ENCODE results near the gene TBPL1.

TBPL1 gene

DNA sequence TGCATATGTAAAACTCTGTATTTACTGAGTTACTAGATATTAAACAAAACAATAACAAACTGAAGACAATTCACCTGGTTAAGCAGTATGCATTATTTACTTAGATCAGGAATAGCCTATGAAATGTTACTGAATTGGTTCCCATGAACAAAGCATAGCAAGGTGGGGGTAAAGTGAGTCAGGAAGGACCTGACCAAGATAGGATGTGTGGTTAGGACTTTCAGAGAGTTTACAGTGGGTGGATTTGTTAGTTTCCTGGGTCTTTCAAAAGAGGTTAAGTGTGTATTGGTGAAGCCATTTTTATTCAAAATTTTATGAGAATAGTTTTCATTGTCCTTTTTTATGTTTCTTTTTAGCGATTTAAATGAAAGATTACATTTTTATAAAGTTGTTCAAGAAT is 32.9 kb downstream of the TBPL1 start:
- H3K4me3 ChIP-seq (ENCODE audit: low read length): no peak overlapping the region
- DNase-seq (ENCODE audit: low read depth): no peak
- TF ChIP-seq, protein P1, sequence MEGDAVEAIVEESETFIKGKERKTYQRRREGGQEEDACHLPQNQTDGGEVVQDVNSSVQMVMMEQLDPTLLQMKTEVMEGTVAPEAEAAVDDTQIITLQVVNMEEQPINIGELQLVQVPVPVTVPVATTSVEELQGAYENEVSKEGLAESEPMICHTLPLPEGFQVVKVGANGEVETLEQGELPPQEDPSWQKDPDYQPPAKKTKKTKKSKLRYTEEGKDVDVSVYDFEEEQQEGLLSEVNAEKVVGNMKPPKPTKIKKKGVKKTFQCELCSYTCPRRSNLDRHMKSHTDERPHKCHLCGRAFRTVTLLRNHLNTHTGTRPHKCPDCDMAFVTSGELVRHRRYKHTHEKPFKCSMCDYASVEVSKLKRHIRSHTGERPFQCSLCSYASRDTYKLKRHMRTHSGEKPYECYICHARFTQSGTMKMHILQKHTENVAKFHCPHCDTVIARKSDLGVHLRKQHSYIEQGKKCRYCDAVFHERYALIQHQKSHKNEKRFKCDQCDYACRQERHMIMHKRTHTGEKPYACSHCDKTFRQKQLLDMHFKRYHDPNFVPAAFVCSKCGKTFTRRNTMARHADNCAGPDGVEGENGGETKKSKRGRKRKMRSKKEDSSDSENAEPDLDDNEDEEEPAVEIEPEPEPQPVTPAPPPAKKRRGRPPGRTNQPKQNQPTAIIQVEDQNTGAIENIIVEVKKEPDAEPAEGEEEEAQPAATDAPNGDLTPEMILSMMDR (conservative IDR thresholded peaks at IDR 0.05; ENCODE audit: low read depth, low read length): no peak

- no peak overlapping the region for H3K4me3 ChIP-seq (ENCODE audit: low read length)
- TF ChIP-seq, protein P1 (conservative IDR thresholded peaks at IDR 0.05; ENCODE audit: low read depth, low read length): no peak
- DNase-seq (ENCODE audit: low read depth): no peak
Measured at GRCh38 chr6:133986942-133987341, 33.9 kb downstream of the TBPL1 start.

- DNase-seq (ENCODE audit: low read depth): no peak
- no peak overlapping the region for H3K4me3 ChIP-seq (ENCODE audit: low read length)
- TF ChIP-seq, protein P1 (conservative IDR thresholded peaks at IDR 0.05; ENCODE audit: low read depth, low read length): no peak
Measured at GRCh38 chr6:133989525-133989924, 36.5 kb downstream of the TBPL1 start.

DNA sequence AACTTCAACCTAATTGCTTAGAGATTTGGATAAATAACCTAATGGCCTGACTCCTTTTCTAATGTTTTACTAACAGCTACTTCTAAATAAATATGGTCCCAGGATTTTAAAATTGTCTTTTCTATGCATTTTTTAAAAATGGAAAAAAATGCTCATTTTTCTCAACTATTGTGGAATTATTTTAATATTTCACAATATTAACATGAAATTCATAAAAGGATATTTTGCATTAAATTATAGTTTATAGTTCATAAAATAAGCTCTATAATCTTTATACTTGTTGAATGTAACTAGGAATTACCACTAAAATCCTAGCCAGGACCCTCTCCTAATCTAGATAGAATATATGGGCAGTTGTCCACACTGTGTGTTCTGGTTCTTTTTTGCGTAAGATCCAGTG is 37.3 kb downstream of the TBPL1 start:
- DNase-seq (ENCODE audit: low read depth): no peak
- no peak overlapping the region for H3K4me3 ChIP-seq (ENCODE audit: low read length)
- TF ChIP-seq, protein P1 (conservative IDR thresholded peaks at IDR 0.05; ENCODE audit: low read depth, low read length): no peak

GRCh38 chr6:133991096-133991593 is 38.1 kb downstream of the TBPL1 start:
- no peak overlapping the region for H3K4me3 ChIP-seq (ENCODE audit: low read length)
- TF ChIP-seq, protein P1 (conservative IDR thresholded peaks at IDR 0.05; ENCODE audit: low read depth, low read length): no peak
- DNase-seq (ENCODE audit: low read depth): no peak

GRCh38 chr6:133992992-133993680 is 40.1 kb downstream of the TBPL1 start:
- DNase-seq (ENCODE audit: low read depth): no peak
- TF ChIP-seq, protein P1 (conservative IDR thresholded peaks at IDR 0.05; ENCODE audit: low read depth, low read length): no peak
- H3K4me3 ChIP-seq (ENCODE audit: low read length): no peak overlapping the region

GRCh38 chr6:133995296-133995695 is 42.3 kb downstream of the TBPL1 start:
- TF ChIP-seq, protein P1 (conservative IDR thresholded peaks at IDR 0.05; ENCODE audit: low read depth, low read length): no peak
- no peak for DNase-seq (ENCODE audit: low read depth)

More at GRCh38 chr6:133995296-133995695, 42.3 kb downstream of the TBPL1 start:
- no peak overlapping the region for H3K4me3 ChIP-seq (ENCODE audit: low read length)

All from retinal pigment epithelial cell (primary cell).